ENCODE results near the gene HAND1.
A peak's percentile ranks its signal among the peaks of the same experiment; 100 is the strongest.

Gene HAND1

DNA sequence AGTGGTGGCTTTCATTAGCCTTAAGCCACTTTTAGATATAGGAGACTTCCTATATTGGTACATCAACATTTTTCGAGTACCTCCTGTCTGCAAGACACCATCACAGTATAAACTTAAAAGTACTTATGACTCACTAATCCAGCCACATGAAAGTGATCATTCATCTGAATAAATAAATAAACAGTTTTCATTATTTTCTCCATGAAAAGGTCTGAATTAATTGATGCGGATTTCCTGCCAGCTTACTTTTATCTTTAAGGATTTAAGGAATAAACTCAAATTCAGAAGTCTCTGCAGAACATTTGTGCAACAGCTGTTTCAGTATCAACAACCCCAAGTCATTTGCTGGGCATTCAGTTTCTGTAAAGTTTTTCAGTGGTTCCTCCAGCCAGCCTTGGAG is 28.2 kb downstream of the HAND1 start:
- no peak for DNase-seq

DNA sequence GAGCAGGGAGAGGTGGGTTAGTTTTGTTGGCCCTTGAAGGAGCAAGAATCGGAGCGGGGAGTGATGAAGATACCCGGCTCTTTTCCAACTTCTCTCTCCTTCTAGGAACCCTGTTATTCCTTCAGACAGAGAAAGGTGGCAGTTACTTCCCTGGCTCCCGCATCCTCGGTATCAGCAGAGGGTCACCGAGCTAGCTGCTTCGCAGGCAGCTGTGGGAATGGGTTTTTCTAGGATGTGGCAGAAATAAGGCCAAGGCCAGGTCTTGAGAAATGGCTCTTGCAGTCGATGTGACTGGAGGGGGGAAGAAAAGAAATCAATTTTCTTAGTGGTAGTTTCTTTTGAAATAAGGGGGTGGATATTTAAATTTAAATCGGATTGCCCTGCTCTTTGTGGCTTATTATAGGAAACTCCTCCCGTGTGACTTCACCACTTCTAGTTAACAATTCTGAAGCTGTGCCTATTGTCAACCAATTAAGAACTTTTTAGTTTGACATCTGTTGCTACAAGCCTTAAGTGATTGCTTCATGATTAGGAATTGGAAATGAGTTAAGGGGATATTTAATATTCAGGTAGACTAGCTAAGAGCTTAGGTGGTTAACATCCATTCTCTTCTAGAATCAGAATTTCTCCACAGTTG is 30.8 kb downstream of the HAND1 start:
- DNase-seq, result peak; percentile 6

DNA sequence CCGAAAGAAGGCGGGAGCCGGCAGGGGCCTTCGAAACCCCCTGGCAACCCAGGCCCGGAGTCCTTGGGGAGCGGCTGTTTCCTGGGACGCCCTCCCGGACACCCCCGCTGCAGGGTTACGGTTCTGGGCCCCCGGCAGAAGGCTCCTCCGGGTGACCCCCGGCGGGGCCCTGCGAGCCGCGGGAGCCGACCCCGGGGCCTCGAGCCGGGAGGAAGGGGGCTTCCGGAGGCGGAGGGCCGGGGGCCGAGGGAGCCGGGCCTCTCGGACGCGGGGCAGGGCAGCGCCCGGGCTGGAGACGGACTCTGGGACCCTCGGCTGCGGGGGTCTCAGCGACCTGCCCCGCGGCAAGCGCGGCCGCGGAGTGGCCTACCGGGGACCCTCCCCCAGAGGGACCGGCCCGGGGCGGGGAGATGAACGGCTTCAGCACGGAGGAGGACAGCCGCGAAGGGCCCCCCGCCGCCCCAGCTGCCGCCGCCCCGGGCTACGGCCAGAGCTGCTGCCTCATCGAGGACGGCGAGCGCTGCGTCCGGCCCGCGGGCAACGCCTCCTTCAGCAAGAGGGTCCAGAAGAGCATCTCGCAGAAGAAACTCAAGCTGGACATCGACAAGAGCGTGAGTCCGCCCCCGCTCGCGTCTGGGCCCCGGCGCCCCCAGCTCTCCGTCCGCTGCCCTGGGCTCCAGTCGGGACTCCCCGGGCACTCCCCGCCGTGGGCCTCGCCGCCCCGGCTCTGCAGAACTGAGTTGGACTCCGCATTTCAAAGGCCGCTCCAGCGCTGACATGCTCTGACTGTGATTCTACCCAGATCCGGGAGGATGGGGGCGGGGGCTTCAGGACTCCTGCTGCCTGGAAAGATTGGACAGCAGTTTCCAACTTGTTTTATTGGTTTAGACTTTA is 31.6 kb downstream of the HAND1 start:
- DNase-seq, result no peak

DNA sequence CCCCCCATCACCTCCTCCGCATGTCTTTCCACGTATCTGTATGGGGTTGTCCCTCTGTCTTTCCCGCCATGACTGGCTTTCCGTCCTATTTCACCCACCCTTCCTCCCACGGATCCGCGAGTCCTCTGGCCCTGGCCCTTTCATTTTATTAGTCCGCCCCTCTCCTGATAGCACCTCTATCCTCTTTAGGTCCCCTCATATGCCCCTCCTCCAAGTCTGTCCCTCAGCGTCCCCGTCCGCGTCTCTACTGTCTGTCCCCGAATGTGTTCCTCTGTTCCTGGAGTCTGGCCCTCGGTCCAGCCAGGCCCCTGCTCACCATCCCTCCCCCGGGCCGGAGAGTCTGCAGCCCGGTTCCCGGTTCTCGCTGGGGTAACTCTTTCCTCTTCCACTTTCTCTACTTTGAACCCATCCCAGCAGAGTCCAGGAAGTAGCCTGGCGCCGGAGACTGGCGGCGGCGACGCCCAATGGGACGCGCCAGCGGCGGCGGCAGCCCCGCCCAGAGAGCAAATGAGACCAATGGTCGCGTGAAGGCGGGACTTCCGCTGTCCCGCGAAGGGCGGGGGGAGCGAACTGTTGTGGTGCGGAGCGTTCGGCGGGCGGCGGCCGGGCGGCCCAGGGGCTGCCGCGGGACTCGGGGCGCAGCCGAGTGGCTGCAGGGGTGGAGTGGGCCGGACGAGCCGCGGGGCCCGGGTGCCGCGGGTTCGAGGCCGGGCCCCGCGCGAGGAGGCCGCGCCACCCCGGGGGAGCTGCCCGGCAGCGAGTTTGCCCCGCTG is 32.4 kb downstream of the HAND1 start, which contains the start of gene SAP30L:
SAP30L (plus strand) TSS at position 576 of the 773 bp plus-strand sequence. CDS start 608 bp downstream, outside the sequence.
- peak; percentile 84 for DNase-seq

DNA sequence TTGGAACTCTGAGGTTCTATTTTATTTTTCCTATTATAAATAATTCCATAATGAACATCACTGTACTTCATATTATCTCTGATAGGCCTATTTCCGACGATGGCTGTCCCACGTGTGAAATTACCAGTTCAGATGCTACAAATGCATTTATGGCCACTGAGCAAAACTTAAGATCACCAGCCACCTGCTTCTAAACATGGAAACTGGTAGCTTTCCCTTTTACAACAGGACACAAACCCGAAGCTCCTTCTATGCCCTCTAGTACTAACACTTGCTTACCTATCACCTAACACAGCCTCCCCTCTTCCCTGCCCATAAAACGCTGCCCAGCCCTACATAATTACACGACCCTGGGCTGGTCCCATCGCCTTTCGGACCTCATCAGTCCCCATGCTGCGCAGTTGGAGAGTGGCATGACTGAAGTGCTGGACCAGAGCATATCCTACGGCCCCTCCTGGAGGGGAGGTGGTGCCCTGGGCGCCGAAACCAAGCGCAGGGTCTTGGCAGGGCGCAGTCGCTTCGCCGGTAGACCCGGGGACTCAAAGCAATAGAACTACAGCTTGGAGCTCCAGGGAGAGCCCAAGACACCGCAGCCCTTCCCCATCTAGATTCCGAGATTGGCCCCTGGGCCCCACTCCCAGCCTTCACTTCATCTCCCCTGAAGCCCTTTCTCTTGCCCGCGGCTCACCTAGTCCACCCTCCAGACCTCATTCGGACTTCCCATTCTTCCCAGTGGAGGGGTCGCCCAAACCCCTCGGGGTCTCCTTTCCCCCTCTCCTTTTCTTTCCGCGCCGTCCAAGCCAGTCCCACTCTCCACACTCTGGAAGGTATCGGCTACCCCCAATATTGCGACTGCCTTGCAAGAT is 33.2 kb downstream of the HAND1 start:
- DNase-seq, result peak; percentile 29

DNA sequence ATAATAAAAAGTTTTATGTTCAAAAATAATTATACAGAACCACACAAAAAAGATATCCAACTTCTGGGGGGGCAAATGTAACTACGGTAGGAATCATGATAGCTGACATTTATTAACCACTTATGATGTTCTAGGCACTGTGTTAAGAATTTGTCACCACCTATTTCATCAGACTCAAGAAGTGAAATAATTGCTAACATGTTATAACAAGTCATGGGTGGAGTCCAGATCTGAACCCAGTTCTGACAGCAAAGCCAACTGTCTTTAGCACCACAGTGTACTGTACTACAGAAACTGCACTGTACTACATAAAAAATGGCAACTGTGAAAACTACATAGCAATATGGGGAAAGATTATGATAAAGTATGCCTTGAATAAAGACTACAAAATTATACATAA is 35.2 kb downstream of the HAND1 start:
- DNase-seq, result no peak

DNA sequence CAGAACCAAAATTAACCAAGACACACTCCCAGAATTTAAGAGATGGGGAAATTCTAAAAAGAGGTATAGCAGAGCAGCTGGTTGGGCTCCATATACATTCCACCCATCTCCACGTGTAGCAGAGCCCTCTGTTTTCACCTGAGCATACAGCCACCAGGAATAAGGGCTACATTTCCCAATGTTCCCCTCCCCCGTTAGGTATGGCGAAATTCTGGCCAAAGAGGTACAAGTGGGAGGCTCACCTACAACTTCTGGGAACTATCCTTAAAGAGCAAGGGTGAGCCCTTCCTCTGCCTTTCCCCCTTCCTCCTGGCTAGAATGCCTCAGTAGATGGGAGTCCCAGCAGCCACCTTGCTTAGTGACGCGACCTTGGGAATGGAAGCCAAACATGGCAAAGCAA is 37.5 kb downstream of the HAND1 start:
- no peak for DNase-seq

DNA sequence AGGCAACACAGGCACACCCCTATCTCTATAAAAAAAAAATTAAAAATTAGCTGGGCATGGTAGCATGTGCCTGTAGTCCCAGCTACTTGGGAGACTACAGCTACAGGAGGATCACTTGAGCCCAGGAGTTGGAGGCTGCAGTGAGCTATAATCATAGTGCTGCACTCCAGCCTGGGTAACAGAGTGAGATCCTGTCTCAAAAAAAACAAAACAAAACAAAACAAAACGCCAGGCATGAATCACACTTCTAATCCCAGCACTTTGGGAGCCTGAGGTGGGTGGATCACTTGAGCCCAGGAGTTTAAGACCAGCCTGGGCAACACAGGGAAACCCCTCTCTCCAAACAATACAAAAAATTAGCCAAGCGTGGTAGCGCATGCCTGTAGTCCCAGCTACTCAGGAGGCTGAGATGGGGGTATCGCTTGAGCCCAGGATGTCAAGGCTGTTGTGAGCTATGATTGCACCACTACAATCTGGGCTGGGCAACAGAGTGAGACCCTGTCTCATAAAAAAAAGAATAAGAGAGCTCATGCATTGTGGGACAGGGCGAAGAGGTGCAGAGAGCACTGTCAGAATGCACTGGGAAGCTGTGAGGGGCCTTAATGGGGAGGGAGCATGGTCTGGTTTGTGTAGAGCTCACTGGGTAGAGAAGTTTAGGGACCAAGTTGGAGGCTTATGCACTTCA is 40.6 kb downstream of the HAND1 start:
- DNase-seq, result no peak

DNA sequence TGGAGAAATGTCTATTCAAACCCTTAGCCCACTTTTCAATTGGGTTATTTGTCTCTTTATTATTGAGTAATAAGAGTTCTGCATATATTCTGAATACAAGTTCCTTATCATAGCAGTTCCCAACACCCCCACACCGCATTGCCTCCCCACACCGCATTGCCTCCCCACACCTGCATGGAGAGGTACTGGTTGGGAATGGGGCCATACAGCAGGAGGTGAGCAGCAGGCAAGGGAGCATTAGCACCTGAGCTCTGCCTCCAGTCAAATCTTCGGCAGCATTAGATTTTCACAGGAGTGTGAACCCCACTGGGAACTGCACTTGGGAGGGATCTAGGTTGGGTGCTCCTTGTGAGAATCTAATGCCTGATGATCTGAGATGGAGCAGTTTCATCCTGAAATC is 42.8 kb downstream of the HAND1 start:
- no peak for DNase-seq

DNA sequence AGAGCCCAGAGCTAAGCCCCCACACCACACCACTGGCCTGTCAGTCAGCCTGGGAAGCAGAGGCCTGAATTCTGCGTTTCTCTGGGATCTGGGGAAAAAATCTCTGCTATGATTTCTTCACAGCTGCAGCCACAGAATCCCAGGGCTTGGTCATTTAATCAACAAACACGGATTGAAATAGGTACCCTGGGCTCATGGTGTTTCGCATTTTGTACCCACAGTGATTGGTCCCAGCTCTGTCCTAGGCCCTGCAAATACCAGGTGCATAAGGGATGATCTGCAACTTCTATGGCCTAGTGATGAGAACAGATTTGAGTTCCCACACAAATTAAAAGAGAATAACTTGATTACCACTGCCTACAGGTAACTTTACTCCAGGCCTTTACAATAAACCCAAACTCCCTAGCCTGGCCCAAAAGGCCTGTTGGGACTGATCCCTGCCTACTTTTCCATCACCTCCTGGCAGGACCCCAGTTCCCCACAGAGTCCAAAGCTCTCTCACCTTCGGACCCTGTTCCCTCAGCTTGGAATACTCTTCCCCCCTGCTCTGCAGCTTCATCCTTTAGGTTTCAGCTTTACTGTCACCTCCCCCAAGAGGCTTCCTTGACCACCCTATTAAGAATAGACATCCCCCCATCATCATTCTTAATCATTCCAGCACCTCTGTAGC is 46.9 kb downstream of the HAND1 start:
- no peak for DNase-seq

DNA sequence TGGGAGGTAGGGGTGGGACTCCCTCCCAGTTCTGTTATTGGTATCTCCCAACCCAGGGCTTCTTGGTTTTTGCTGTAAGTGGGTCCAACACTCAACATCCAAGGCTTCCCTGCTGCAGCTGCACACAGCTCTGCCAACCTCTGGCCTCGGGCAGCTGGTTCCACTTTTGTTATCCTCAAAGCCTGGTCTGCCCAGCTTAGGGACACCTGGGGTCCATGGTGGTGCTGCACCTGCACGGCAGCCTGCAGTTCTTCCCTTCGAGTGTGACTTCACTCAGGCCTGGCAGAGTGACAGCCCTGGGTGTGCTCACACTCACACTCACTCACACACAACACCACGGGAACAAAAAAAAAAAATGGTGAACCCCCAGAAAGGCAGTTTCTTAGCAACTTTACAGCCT is 47.6 kb downstream of the HAND1 start:
- no peak for DNase-seq

DNA sequence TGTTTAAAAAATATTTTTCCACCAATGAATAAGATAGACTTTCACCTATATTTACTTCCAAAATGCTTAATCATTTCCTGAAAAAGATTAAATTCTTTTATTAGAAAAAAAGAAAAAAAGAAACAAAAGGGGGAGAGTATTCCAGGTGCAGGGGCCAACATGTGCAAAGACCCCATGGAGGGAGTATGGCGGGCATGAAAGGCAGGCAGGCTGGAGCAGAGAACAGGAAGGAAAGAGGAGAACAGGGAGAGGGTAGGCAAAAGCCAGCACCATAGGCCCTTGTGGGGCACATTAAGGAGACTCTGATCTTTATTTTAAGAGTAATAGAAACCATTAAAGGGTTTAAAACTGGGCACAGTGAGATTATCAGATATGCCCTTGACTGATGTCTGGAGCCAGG is 48.7 kb downstream of the HAND1 start:
- no peak for DNase-seq

DNA sequence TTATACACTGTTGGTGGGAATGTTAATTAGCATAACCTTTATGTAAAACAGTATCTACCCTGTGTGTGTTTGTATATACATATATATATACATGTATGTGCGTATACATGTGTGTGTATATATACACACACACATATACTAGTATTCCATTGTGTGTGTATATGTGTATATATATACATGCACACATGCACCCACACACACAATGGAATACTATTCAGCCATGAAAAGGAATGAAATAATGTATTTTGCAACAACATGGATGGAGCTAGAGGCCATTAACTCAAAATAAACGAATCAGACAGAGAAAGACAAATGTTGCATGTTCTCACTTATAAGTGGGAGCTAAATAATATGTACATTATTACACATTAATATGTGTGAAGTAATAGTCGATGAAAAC is 49.8 kb downstream of the HAND1 start:
- no peak for DNase-seq

Measured in NCI-H748 treated with DMSO at 0.1 percent for 48 hours (cell line).